Progenitor cell of endocrine pancreas (in vitro differentiated cells): ENCODE results near the gene URM1. TPM values are rescaled to one million over a fixed set of nuclear protein-coding genes. Genes with fewer than 3 reads are reported as not detected.

Experiments used
- DNase-seq: peaks from one replicate; pipeline ENCODE4 v3.0.0; 2021; ENCODE audit warnings: low spot score; ENCODE audit not compliant: unreplicated experiment
- H3K27ac Mint-ChIP-seq: 2 replicates; pipeline ENCODE4 v1.8.0; 2021; ENCODE audit warnings: mild to moderate bottlenecking, moderate library complexity, mixed read lengths
- H3K27me3 Mint-ChIP-seq: 2 replicates; pipeline ENCODE4 v1.8.0; 2021; ENCODE audit warnings: mixed read lengths
- H3K36me3 Mint-ChIP-seq: 2 replicates; pipeline ENCODE4 v1.8.0; 2022; ENCODE audit warnings: mixed read lengths; ENCODE audit not compliant: insufficient read depth
- H3K4me1 Mint-ChIP-seq: 2 replicates; pipeline ENCODE4 v1.8.0; 2021; ENCODE audit warnings: low read depth, mixed read lengths
- H3K4me3 Mint-ChIP-seq: 2 replicates; pipeline ENCODE4 v1.8.0; 2021; ENCODE audit warnings: low read depth, mild to moderate bottlenecking, moderate library complexity, mixed read lengths
- H3K9me3 Mint-ChIP-seq: 2 replicates; pipeline ENCODE4 v1.8.0; 2021; ENCODE audit warnings: low read depth, mixed read lengths
- total RNA-seq: library from RNA; stranded (reverse); gene quantifications from 2 replicates; pipeline ENCODE4 v1.2.1, GENCODE V29; 2021
- TF ChIP-seq, protein P1 (sequence below): fragments of 200-600 bp; sonication (generic); IDR thresholded peaks from one replicate; pipeline ENCODE4 v1.5.0; 2021; ENCODE audit warnings: antibody characterized with exemption, mild to moderate bottlenecking; ENCODE audit not compliant: unreplicated experiment

Gene URM1
- total RNA-seq, 1 donor from 2014 or later = 54.4 TPM

DNA sequence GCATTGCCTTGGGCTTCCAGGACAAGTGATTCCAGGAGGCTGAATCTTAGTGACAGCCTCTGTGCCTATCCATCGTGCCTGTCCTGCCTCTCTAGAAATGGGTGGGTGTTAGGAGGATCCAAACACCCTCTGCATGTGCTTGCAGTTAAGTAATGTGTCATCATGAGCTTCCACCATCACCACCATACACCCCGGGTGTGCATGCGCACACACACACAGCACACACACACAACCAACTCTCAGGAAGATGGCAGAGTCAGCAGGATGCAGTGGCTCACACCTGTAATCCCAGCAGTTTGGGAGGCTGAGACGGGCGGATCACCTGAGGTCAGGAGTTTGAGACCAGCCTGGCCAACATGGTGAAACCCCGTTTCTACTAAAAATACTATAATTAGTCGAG is 26.7 kb downstream of the URM1 start:
- H3K36me3 Mint-ChIP-seq = peaks cover 2% of the 10 kb centered on the region
- no peaks in the 10 kb centered on the region for H3K9me3 Mint-ChIP-seq
- peaks cover 61% of the 10 kb centered on the region for H3K27me3 Mint-ChIP-seq
- H3K4me3 Mint-ChIP-seq = no peak overlapping the region
- no peak overlapping the region for H3K27ac Mint-ChIP-seq
- TF ChIP-seq, protein P1, sequence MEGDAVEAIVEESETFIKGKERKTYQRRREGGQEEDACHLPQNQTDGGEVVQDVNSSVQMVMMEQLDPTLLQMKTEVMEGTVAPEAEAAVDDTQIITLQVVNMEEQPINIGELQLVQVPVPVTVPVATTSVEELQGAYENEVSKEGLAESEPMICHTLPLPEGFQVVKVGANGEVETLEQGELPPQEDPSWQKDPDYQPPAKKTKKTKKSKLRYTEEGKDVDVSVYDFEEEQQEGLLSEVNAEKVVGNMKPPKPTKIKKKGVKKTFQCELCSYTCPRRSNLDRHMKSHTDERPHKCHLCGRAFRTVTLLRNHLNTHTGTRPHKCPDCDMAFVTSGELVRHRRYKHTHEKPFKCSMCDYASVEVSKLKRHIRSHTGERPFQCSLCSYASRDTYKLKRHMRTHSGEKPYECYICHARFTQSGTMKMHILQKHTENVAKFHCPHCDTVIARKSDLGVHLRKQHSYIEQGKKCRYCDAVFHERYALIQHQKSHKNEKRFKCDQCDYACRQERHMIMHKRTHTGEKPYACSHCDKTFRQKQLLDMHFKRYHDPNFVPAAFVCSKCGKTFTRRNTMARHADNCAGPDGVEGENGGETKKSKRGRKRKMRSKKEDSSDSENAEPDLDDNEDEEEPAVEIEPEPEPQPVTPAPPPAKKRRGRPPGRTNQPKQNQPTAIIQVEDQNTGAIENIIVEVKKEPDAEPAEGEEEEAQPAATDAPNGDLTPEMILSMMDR = no peak
- DNase-seq = no peak
- H3K4me1 Mint-ChIP-seq = peaks cover 3% of the 10 kb centered on the region

DNA sequence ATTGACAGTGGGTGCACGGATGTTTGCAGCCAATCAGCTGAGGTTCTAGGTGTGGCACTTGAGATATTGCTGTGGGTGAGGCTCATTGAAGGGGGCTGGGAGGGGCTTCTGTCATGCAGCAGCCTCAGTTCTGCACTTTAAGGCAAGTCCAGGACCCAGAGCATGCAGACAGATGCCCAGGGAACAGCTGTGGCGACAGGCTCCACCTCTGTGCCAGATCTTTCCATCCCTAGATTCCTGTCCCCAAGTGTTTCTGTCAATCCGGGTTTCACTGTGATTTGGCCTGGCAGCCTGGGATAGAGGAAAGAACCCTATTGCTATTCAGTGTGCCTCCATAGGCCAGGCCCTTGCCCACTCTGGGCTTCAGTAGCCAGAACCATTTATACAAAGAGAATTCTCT is 28.7 kb downstream of the URM1 start:
- H3K27me3 Mint-ChIP-seq = peaks cover 48% of the 10 kb centered on the region

DNA sequence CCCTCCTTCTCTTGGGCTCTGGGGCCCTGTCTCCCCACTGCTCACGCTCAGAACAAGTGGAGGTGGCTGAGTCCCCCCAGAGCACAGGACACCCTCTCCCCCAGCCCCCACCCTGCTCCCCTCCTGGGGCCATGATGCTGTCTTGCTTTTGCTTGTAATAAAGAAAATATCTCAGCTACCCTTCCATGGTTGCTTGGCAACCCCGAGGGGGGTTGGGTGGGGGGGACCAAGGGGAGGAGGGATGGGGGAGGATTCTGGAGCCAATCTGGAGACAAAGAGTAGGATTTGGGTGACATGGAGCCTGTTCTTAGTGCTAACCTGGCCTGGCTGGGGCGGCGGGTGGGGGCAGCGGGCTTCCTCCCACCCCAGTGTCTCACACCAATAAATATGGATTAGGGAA is 33.4 kb downstream of the URM1 start:
- TF ChIP-seq, protein P1 = no peak
- no peak overlapping the region for H3K27ac Mint-ChIP-seq
- H3K4me3 Mint-ChIP-seq = no peak overlapping the region
- H3K36me3 Mint-ChIP-seq = no peaks in the 10 kb centered on the region
- DNase-seq = no peak
- H3K9me3 Mint-ChIP-seq = no peaks in the 10 kb centered on the region
- H3K4me1 Mint-ChIP-seq = peaks cover 4% of the 10 kb centered on the region
- peaks cover 44% of the 10 kb centered on the region for H3K27me3 Mint-ChIP-seq

More for the DNA sequence above, 28.7 kb downstream of the URM1 start:
- H3K4me1 Mint-ChIP-seq = peaks cover 3% of the 10 kb centered on the region
- no peak overlapping the region for H3K27ac Mint-ChIP-seq
- no peak for DNase-seq
- H3K4me3 Mint-ChIP-seq = no peak overlapping the region
- H3K9me3 Mint-ChIP-seq = no peaks in the 10 kb centered on the region
- H3K36me3 Mint-ChIP-seq = no peaks in the 10 kb centered on the region
- TF ChIP-seq, protein P1 = no peak

DNA sequence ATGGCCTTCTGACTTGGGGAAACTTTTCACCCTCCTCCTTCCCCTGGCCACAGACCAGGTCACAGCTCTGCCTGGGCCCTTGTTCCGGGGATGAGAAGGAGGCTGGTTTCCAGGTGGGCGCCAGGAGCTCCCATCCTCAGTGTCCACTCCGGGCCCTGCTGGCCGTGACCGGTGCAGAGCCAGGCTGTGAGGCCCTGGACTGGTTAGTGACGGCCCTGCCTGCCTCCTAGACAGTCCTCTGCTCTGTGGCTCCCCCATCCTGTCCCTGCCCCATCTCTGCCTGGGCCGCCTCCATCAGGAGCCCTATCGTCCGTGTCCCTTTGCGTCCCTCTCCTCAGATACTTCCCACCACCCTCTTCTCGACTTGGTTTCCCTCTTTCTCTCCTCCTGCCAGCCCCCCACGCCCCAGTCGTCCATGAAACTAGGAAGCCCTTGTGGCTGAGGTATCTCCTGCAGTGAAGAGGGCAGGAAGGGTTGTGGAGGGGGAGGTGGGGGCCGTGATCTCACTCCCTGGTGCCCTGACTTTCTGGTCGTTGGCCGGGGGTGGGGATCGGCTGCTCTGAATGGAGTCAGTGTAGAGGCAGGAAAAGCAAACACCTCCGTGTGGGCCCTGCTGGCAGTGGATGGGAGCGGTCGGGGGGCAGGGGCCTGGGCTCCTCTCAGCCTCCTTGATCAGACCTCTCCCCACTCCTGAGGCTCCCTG is 34.1 kb downstream of the URM1 start:
- peaks cover 4% of the 10 kb centered on the region for H3K4me1 Mint-ChIP-seq
- H3K27me3 Mint-ChIP-seq = peaks cover 44% of the 10 kb centered on the region

DNA sequence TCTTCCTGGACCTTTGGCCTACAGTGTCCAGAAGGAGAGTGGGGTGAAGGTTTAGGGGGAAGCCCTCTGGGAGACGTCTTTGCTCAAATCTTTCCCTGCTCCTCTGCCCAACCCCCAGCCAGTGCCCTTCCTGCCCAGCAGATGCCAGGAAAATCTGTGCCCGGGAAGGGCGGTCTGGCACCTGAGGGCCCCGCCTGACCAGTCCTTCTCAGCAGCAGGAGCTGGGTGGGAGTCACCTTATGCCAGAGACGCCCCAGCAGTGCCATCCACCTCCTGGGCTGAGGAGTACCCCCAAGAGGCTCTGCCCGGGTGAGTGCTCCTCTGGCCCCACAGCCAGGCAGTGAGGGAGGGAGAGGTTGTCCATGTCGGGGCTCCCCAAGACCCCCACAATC is 34.6 kb downstream of the URM1 start:
- Mint-ChIP-seq H3K27ac (no peak overlapping the region), H3K4me3 (no peak overlapping the region), H3K36me3 (no peaks in the 10 kb centered on the region), H3K9me3 (no peaks in the 10 kb centered on the region), H3K4me1 (peaks cover 4% of the 10 kb centered on the region), H3K27me3 (peaks cover 44% of the 10 kb centered on the region)
- DNase-seq = no peak
- TF ChIP-seq, protein P1 = no peak

More for the DNA sequence above, 34.1 kb downstream of the URM1 start:
- no peaks in the 10 kb centered on the region for H3K36me3 Mint-ChIP-seq
- no peaks in the 10 kb centered on the region for H3K9me3 Mint-ChIP-seq
- H3K27ac Mint-ChIP-seq = peak overlapping the region; percentile 92
- DNase-seq = no peak
- no peak overlapping the region for H3K4me3 Mint-ChIP-seq
- TF ChIP-seq, protein P1 = no peak
